ENCODE results near the gene ANGEL2.
"Not testable (repeated sequence)": the region's sequence is repeated elsewhere in the genome, so short reads cannot be mapped to it uniquely, and the experiment has no call there.

Gene ANGEL2

DNA sequence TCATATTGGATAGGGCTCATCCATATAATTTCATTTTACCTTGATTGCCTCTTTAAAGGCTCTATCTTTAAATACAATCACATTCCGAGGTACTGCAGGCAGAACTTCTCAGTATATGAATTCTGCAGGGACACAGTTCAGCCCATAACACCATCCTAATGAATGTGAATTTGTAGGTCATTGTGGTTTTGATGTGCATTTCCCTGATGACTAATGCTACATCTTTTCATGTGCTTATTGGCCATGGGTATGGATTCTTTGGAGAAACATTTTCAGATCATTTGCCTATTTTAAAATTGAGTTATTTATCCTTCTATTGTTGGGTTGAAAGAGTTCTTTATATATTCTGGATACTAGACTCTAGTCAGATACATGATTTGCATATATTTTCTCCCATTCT is 25.8 kb upstream of the ANGEL2 start:
- TF ChIP-seq, protein P1, sequence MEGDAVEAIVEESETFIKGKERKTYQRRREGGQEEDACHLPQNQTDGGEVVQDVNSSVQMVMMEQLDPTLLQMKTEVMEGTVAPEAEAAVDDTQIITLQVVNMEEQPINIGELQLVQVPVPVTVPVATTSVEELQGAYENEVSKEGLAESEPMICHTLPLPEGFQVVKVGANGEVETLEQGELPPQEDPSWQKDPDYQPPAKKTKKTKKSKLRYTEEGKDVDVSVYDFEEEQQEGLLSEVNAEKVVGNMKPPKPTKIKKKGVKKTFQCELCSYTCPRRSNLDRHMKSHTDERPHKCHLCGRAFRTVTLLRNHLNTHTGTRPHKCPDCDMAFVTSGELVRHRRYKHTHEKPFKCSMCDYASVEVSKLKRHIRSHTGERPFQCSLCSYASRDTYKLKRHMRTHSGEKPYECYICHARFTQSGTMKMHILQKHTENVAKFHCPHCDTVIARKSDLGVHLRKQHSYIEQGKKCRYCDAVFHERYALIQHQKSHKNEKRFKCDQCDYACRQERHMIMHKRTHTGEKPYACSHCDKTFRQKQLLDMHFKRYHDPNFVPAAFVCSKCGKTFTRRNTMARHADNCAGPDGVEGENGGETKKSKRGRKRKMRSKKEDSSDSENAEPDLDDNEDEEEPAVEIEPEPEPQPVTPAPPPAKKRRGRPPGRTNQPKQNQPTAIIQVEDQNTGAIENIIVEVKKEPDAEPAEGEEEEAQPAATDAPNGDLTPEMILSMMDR (IDR thresholded peaks at IDR 0.05; ENCODE audit: insufficient read depth, low read depth, low read length, missing control alignments): no peak
- DNase-seq (ENCODE audit: low read depth): peak; percentile 33
- no peak overlapping the region for H3K4me3 ChIP-seq (ENCODE audit: low read length)

DNA sequence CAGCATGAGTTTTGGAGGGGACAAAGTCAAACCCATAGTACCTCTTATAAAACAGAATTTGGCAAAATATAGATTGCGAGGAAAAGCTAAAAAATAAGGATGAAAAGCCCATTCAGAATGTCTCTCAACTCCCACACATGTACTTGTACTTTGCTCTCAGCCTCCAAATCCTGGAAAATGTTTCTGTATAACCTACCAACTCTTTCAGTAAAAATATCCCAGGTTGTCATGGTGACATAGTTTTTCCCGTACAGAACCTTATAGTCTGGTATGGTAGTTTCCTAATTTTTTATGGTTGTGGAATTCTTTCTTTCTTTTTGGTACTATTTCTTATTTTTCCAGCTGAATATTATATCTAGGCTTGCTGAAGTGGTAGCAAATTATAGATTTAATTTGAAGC is 19.9 kb upstream of the ANGEL2 start:
- DNase-seq (ENCODE audit: low read depth): no peak
- TF ChIP-seq, protein P1 (IDR thresholded peaks at IDR 0.05; ENCODE audit: insufficient read depth, low read depth, low read length, missing control alignments): no peak
- H3K4me3 ChIP-seq (ENCODE audit: low read length): no peak overlapping the region

- TF ChIP-seq, protein P1 (IDR thresholded peaks at IDR 0.05; ENCODE audit: insufficient read depth, low read depth, low read length, missing control alignments): no peak
- no peak for DNase-seq (ENCODE audit: low read depth)
Observed at GRCh38 chr1:213034713-213035112, 19.0 kb upstream of the ANGEL2 start.

DNA sequence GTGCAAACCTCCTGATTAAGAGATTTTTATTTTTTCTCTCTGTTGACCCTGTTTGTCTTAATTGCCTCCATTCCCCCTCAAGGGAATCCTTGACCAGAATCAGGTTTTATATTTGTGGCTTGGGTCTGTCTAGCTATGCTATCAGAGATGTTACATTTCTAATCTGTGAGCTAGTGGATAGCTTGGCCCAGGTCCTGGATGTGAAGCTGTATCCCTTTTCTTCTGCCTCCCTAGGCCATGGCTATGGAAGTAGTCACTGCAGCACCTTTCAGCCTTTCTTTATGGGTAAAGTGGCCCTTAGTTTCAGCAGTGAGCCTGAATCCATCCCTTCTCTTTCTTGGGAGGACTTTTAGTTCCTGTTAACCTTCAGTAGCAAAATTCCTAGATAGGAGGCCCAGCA is 17.0 kb upstream of the ANGEL2 start:
- TF ChIP-seq, protein P1 (IDR thresholded peaks at IDR 0.05; ENCODE audit: insufficient read depth, low read depth, low read length, missing control alignments): no peak
- no peak overlapping the region for H3K4me3 ChIP-seq (ENCODE audit: low read length)
- no peak for DNase-seq (ENCODE audit: low read depth)

More at GRCh38 chr1:213034713-213035112, 19.0 kb upstream of the ANGEL2 start:
- no peak overlapping the region for H3K4me3 ChIP-seq (ENCODE audit: low read length)

DNA sequence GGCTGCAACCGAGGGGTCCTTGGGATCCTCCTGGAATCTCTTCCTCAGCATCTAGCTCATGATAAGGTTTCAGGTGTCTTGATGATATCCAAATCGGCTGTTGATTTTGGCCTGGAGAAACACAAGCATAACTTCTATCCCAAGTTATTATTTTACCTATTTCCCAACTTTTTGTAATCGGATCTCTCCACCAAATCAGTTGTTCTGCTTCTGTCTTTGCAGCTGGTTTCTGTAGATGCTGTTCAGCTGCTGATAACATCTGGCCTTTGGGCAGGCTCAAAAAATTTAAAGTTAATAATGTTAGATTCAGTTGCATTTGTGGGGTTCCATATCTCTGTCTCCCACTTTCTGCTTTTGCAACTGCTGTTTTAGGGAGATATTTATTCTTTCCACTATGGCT is 11.4 kb upstream of the ANGEL2 start:
- not testable (repeated sequence) for H3K4me3 ChIP-seq (ENCODE audit: low read length); DNase-seq (ENCODE audit: low read depth)

DNA sequence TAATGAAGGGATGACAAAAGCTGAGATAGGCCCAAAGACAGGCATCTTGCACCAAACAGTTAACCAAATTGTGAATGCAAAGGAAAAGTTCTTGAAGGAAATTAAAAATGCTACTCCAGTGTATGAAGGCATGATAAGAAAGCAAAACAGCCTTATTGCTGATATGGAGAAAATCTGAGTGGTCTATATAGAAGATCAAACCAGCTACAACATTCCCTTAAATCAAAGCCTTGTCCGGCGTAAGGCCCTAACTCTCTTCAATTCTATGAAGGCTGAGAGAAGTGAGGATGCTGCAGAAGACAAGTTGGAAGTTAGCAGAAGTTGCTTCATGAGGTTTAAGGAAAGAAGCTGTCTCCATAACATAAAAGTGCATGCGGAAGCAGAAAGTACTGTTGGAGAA is 4.3 kb upstream of the ANGEL2 start:
- no peak overlapping the region for H3K4me3 ChIP-seq (ENCODE audit: low read length)
- no peak for DNase-seq (ENCODE audit: low read depth)
- TF ChIP-seq, protein P1 (IDR thresholded peaks at IDR 0.05; ENCODE audit: insufficient read depth, low read depth, low read length, missing control alignments): no peak

GRCh38 chr1:213019450-213019849 is 3.8 kb upstream of the ANGEL2 start:
- DNase-seq (ENCODE audit: low read depth): no peak
- H3K4me3 ChIP-seq (ENCODE audit: low read length): no peak overlapping the region
- TF ChIP-seq, protein P1 (IDR thresholded peaks at IDR 0.05; ENCODE audit: insufficient read depth, low read depth, low read length, missing control alignments): no peak
